Right lobe of liver (tissue), 4 donors: ENCODE measurements around the gene UNC5B.

ENCODE experiments used
- CTCF ChIP-seq, 4 donors: fragments of 200-600 bp in 3 of 4; fragments of 450-650 bp in 1 of 4; IDR thresholded peaks; one replicate each; pipeline versions ENCODE4 v1.5.1 to v1.8.0; 2016 to 2022; ENCODE audit warnings: antibody characterized with exemption in 4 of 4, mild to moderate bottlenecking in 2 of 4
- POLR2A ChIP-seq: fragments of 450-650 bp; IDR thresholded peaks from one replicate; pipeline ENCODE4 v1.6.1; 2017; ENCODE audit warnings: antibody characterized with exemption, mild to moderate bottlenecking
- donor health status: DM: no; HTN: no; CAD: no.
- donor health status: DM: no; HTN: no; CAD: no.
- donor health status: DM: no; HTN: yes; CAD: no.

GRCh38 chr10:71325267-71325666, 112.9 kb downstream of the UNC5B start:
- no peak for TF ChIP-seq CTCF (IDR thresholded peaks at IDR 0.05)
- no peak for TF ChIP-seq POLR2A
